IMR-90 (cell line): ENCODE results near the gene STPG1. TPM values are rescaled to one million over a fixed set of nuclear protein-coding genes. Genes with fewer than 3 reads are reported as not detected.

Experiments used
- ATAC-seq: fragments of 200-7000 bp; cut with Tn5 transposase; 2 replicates; pipeline ENCODE4 v1.9.1; 2020; ENCODE audit warnings: low read depth, mild to moderate bottlenecking, moderate library complexity
- BruUV-seq: library from RNA; stranded (reverse); fragments of 400-500 nt; replicated peaks from 2 replicates; lab custom pipeline; 2021; lab: Mats Ljungman, UMichigan
- CTCF ChIA-PET: fragments of 300-600 bp; formaldehyde crosslinking; extraction: SDS; loops from one replicate; lab custom pipeline; 2021; ENCODE audit warnings: antibody characterized with exemption; lab: Yijun Ruan, JAX
- POLR2A ChIA-PET: fragments of 300-600 bp; sonication (Branson Sonifier 250); formaldehyde crosslinking; loops from one replicate; lab custom pipeline; 2022; ENCODE audit warnings: antibody characterized with exemption; ENCODE audit not compliant: unreplicated experiment; lab: Charles Lee
- DNase-seq: peaks from one replicate; pipeline ENCODE4 v3.0.0; 2013
- H2AFZ ChIP-seq: replicated peaks from 2 replicates; pipeline ENCODE3; 2013; ENCODE audit warnings: low read length, mild to moderate bottlenecking; ENCODE audit not compliant: poor library complexity
- H2AK5ac ChIP-seq: 2 replicates; pipeline ENCODE4 v1.6.1; 2013; ENCODE audit warnings: low read depth, low read length, inconsistent platforms
- H2AK9ac ChIP-seq: replicated peaks from 2 replicates; pipeline ENCODE3; 2013; ENCODE audit warnings: mild to moderate bottlenecking, low read depth, low read length, moderate library complexity; ENCODE audit not compliant: poor library complexity
- H2BK120ac ChIP-seq: 2 replicates; pipeline ENCODE4 v1.6.1; 2013; ENCODE audit warnings: low read depth, low read length, inconsistent platforms
- H2BK15ac ChIP-seq: 3 replicates; pipeline ENCODE4 v1.6.1; 2013; ENCODE audit warnings: low read depth, low read length, inconsistent platforms
- H2BK20ac ChIP-seq: 2 replicates; pipeline ENCODE4 v1.6.1; 2013; ENCODE audit warnings: low read depth, mild to moderate bottlenecking, inconsistent platforms, low read length, moderate library complexity
- H2BK5ac ChIP-seq: 2 replicates; pipeline ENCODE4 v1.6.1; 2013; ENCODE audit warnings: mild to moderate bottlenecking, low read depth, low read length, inconsistent platforms; ENCODE audit not compliant: poor library complexity, severe bottlenecking
- H3K14ac ChIP-seq: replicated peaks from 2 replicates; pipeline ENCODE4 v1.6.1; 2013; ENCODE audit warnings: low read depth, low read length, inconsistent platforms
- H3K18ac ChIP-seq: 2 replicates; pipeline ENCODE4 v1.6.1; 2013; ENCODE audit warnings: low read depth, low read length, control low read depth
- H3K23ac ChIP-seq: 2 replicates; pipeline ENCODE4 v1.6.1; 2013; ENCODE audit warnings: low read depth, low read length, inconsistent platforms
- H3K27ac ChIP-seq: 2 replicates; pipeline ENCODE4 v1.5.1; 2013; ENCODE audit warnings: mild to moderate bottlenecking, control low read depth, low read length; ENCODE audit not compliant: insufficient read depth
- H3K27me3 ChIP-seq: 2 replicates; pipeline ENCODE4 v1.6.1; 2013; ENCODE audit warnings: low read length; ENCODE audit not compliant: control insufficient read depth, insufficient read depth
- H3K36me3 ChIP-seq: 2 replicates; pipeline ENCODE4 v1.6.1; 2013; ENCODE audit warnings: low read length, mixed read lengths; ENCODE audit not compliant: control insufficient read depth, insufficient read depth
- H3K4ac ChIP-seq: 2 replicates; pipeline ENCODE4 v1.6.1; 2013; ENCODE audit warnings: low read depth, low read length, inconsistent platforms
- H3K4me1 ChIP-seq: 2 replicates; pipeline ENCODE4 v1.6.1; 2013; ENCODE audit warnings: low read length, mixed read lengths; ENCODE audit not compliant: control insufficient read depth, insufficient read depth
- H3K4me2 ChIP-seq: 2 replicates; pipeline ENCODE4 v1.6.1; 2013; ENCODE audit warnings: low read depth, mild to moderate bottlenecking, control low read depth, low read length, moderate library complexity
- H3K4me3 ChIP-seq: 2 replicates; pipeline ENCODE4 v1.5.1; 2013; ENCODE audit warnings: low read depth, mild to moderate bottlenecking, control low read depth, low read length, moderate library complexity; ENCODE audit not compliant: insufficient read depth
- H3K56ac ChIP-seq: 2 replicates; pipeline ENCODE4 v1.6.1; 2013; ENCODE audit warnings: low read length, inconsistent platforms; ENCODE audit not compliant: insufficient read depth; ENCODE audit errors: extremely low read depth
- H3K79me1 ChIP-seq, 2 experiments: 2 replicates each; pipeline ENCODE4 v1.6.1; 2013; ENCODE audit warnings: low read length in 2 of 2, inconsistent platforms in 1 of 2, low read depth in 1 of 2
- H3K9ac ChIP-seq: 2 replicates; pipeline ENCODE4 v1.6.1; 2013; ENCODE audit warnings: low read depth, low read length, control low read depth
- H3K9me1 ChIP-seq: 2 replicates; pipeline ENCODE4 v1.6.1; 2013; ENCODE audit warnings: low read length, inconsistent platforms; ENCODE audit not compliant: insufficient read depth
- H3K9me3 ChIP-seq: 2 replicates; pipeline ENCODE4 v1.6.1; 2013; ENCODE audit warnings: low read length; ENCODE audit not compliant: control insufficient read depth, insufficient read depth
- H4K20me1 ChIP-seq: 2 replicates; pipeline ENCODE4 v1.6.1; 2013; ENCODE audit warnings: low read length, inconsistent platforms; ENCODE audit not compliant: insufficient read depth
- H4K5ac ChIP-seq: 2 replicates; pipeline ENCODE4 v1.6.1; 2013; ENCODE audit warnings: mild to moderate bottlenecking, low read depth, low read length, control low read depth
- H4K8ac ChIP-seq, 2 experiments: 2 replicates each; pipeline ENCODE4 v1.6.1; 2013; ENCODE audit warnings: low read depth in 2 of 2, low read length in 2 of 2, control low read depth in 1 of 2, inconsistent platforms in 1 of 2
- H4K91ac ChIP-seq: 2 replicates; pipeline ENCODE4 v1.6.1; 2013; ENCODE audit warnings: low read depth, low read length, inconsistent platforms; ENCODE audit not compliant: insufficient read depth
- CHD1 ChIP-seq: IDR thresholded peaks from 2 replicates; pipeline ENCODE4 v1.6.1; 2012; ENCODE audit warnings: low read depth, low read length, improper control_type of control experiment
- CTCF ChIP-seq: conservative IDR thresholded peaks from 2 replicates; pipeline ENCODE4 v1.5.1; 2012; ENCODE audit warnings: mild to moderate bottlenecking, low read depth, low read length, improper control_type of control experiment
- ELK1 ChIP-seq: fragments of 150-350 bp; IDR thresholded peaks from 2 replicates; pipeline ENCODE4 v1.6.1; 2016; ENCODE audit warnings: low read depth, mild to moderate bottlenecking, low read length, moderate library complexity, borderline replicate concordance
- FOS ChIP-seq: fragments of 150-350 bp; IDR thresholded peaks from 2 replicates; pipeline ENCODE4 v1.6.1; 2016; ENCODE audit warnings: low read depth, low read length
- MXI1 ChIP-seq: IDR thresholded peaks from 2 replicates; pipeline ENCODE4 v1.6.1; 2012; ENCODE audit warnings: low read depth, mild to moderate bottlenecking, low read length, moderate library complexity, borderline replicate concordance
- NFE2L2 ChIP-seq: fragments of 150-350 bp; IDR thresholded peaks from 2 replicates; pipeline ENCODE4 v1.6.1; 2016; ENCODE audit warnings: low read depth, mild to moderate bottlenecking, low read length
- RCOR1 ChIP-seq: IDR thresholded peaks from 2 replicates; pipeline ENCODE4 v1.6.1; 2012; ENCODE audit warnings: mild to moderate bottlenecking, low read length, improper control_type of control experiment; ENCODE audit not compliant: insufficient replicate concordance
- RFX5 ChIP-seq: IDR thresholded peaks from 2 replicates; pipeline ENCODE4 v1.8.0; 2012; ENCODE audit warnings: low read depth, mild to moderate bottlenecking, low read length, moderate library complexity
- SMC3 ChIP-seq: fragments of 150-350 bp; IDR thresholded peaks from 2 replicates; pipeline ENCODE4 v1.6.1; 2016; ENCODE audit warnings: low read depth, mild to moderate bottlenecking, antibody characterized with exemption, low read length, moderate library complexity
- WGBS, 2 experiments: methylation state at CpG; one replicate each; pipeline versions ENCODE4 v1.1.5 to v1.1.7; 2013; ENCODE audit warnings: missing lambda C conversion rate in 2 of 2; ENCODE audit not compliant: insufficient read length in 1 of 2; ENCODE audit errors: extremely low coverage in 2 of 2; 5-methylcytosine and 5-hydroxymethylcytosine counted together
- dilution Hi-C: fragments of 300-500 bp; cut with HindIII; formaldehyde crosslinking; loops from one replicate; pipeline ENCODE4 v1.14.3; 2018; ENCODE audit warnings: low sequenced_read_pairs; ENCODE audit not compliant: unreplicated experiment
- in situ Hi-C: fragments of 300-500 bp; cut with MboI; formaldehyde crosslinking; loops from 3 replicates; pipeline ENCODE4 v1.14.3; 2019; ENCODE audit warnings: low sequenced_read_pairs, inconsistent platforms, mixed read lengths
- intact Hi-C: fragments of 100-400 bp; cut with micrococcal nuclease; formaldehyde crosslinking; loops from 2 replicates; pipeline ENCODE4 v1.10.0; 2022
- polyA plus RNA-seq, 3 experiments: library from polyadenylated mRNA; depleted of rRNA; stranded (reverse); fragments of >200 nt; gene quantifications; 2 replicates each; pipeline ENCODE4 v1.2.3, GENCODE V29; 2012; ENCODE audit warnings: low replicate concordance in 1 of 3
- total RNA-seq: library from RNA; depleted of rRNA; stranded (reverse); fragments of >200 nt; gene quantifications from 2 replicates; pipeline ENCODE4 v1.2.3, GENCODE V29; 2012

STPG1 gene
- total and polyA plus RNA-seq, 2 of the 4 experiments (the other 2 are of a cell fraction) = 3.0 to 6.5 TPM

DNA sequence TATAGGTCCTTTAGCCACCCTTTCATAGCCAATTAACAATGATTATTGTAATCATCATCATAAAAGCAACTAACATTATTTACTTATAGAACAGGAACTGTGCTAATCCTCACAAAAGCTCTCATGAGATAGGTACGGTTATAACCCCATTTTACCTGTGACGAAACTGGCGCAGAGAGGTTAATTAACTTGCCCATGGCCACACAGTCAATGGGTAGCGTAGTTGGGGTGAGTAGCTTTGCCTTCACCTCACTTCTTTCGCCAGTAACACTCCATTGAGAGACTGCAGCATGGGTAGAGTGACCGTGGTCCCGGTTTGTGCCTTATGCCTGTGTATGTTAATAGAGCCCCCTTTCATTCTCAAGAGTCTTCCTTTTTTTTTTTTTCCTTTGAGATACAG lies 12.3 kb upstream of the STPG1 start:
- Histone ChIP-seq H3K4me3 (no peak overlapping the region), H3K4me1 (no peaks in the 10 kb centered on the region), H4K20me1 (0 out of 2 replicates have a peak, but pooled peaks cover 2% of the 10 kb centered on the region), H3K18ac (no peak overlapping the region), H2BK15ac (no peak overlapping the region), H3K23ac (no peak overlapping the region), H3K14ac (no peak overlapping the region), H2BK20ac (no peak overlapping the region), H3K56ac (no peak overlapping the region), H2AFZ (no peak overlapping the region), H2BK5ac (no peak overlapping the region), H3K27me3 (no peaks in the 10 kb centered on the region), H2AK9ac (no peak overlapping the region), H4K91ac (no peak overlapping the region), H3K27ac (no peak overlapping the region), H3K4ac (no peak overlapping the region), H3K79me1 (peaks cover 44 to 54% of the 10 kb centered on the region in 2 experiments; a peak in 3 of 4 replicates), H4K8ac (no peak overlapping the region), H2BK120ac (no peak overlapping the region), H4K5ac (no peak overlapping the region), H3K9ac (no peak overlapping the region), H2AK5ac (no peak overlapping the region), H3K36me3 (peaks cover 15% of the 10 kb centered on the region; the same call in 1 of the 2 replicates), H3K4me2 (no peak overlapping the region), H3K9me3 (no peaks in the 10 kb centered on the region), H3K9me1 (peaks cover 12% of the 10 kb centered on the region)
- intact Hi-C loops (no loop called here), dilution Hi-C loops (no loop called here), in situ Hi-C loops (no loop called here)
- DNase-seq = no peak
- TF ChIP-seq RCOR1 (no peak), SMC3 (no peak), FOS (no peak), ELK1 (no peak), MXI1 (no peak), CTCF (no peak), CHD1 (no peak), NFE2L2 (no peak), RFX5 (no peak)
- BruUV-seq = no TSS peak
- WGBS, 2 experiments = no CpG with 5 or more reads among the region's 7 CpGs
- ChIA-PET POLR2A (no interaction called here), CTCF (no interaction called here)
- ATAC-seq = no peak
